H1 (cell line): Measurements from ENCODE around the gene PTCHD1.

Experiments
- CHD1 ChIP-seq: IDR thresholded peaks from 2 replicates; pipeline ENCODE4 v1.6.1; 2012; ENCODE audit warnings: low read depth, low read length, improper control_type of control experiment
- CHD2 ChIP-seq: IDR thresholded peaks from 2 replicates; pipeline ENCODE4 v1.6.1; 2012; ENCODE audit warnings: low read length, improper control_type of control experiment
- CREB1 ChIP-seq: IDR thresholded peaks from 2 replicates; pipeline ENCODE4 v1.6.1; 2012; ENCODE audit warnings: inconsistent platforms
- SIN3A ChIP-seq, 2 experiments: IDR thresholded peaks in 1 of 2; conservative IDR thresholded peaks in 1 of 2; 2 replicates each; pipeline ENCODE4 v1.6.1; 2011 to 2012; ENCODE audit warnings: low read length in 2 of 2, improper control_type of control experiment in 1 of 2, low read depth in 1 of 2, mild to moderate bottlenecking in 1 of 2

- no peak for TF ChIP-seq CREB1
- TF ChIP-seq SIN3A (conservative IDR thresholded peaks at IDR 0.05 in 1 of 2, IDR thresholded peaks at IDR 0.05 in 1 of 2; ENCODE audit: low read depth in 1 of 2, low read length in 2 of 2) = no peak
- TF ChIP-seq CHD2 = no peak
- no peak for TF ChIP-seq CHD1
These were observed 2.9 kb upstream of the PTCHD1 start for GRCh38 chrX:23331701-23332100.
